Measurements from ENCODE around the gene SLC35F2.
"Not testable (repeated sequence)": the region's sequence is repeated elsewhere in the genome, so short reads cannot be mapped to it uniquely, and the experiment has no call there.

Gene SLC35F2

GRCh38 chr11:107842412-107843100 lies 16.0 kb downstream of the SLC35F2 start:
- DNase-seq (ENCODE audit: low read depth in 2 of 2) = no peak

DNA sequence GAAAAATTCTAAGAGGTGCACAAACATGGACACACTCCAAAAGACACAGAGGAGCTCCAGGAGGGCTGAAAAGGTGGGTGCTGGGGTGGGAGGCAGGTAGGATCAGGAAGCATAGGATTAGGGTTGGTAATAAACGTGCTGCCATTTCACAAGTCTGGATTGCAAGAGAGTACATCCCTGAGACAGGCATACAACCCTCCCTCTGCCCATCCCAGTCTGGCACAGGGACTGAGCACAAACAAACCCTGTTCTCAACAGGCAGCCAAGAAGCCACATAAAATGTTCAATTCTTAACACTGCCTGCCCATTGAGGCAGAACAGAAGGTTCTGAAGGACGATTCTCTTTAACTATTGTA lies 18.5 kb downstream of the SLC35F2 start:
- no peak for DNase-seq (ENCODE audit: low read depth in 2 of 2)

DNA sequence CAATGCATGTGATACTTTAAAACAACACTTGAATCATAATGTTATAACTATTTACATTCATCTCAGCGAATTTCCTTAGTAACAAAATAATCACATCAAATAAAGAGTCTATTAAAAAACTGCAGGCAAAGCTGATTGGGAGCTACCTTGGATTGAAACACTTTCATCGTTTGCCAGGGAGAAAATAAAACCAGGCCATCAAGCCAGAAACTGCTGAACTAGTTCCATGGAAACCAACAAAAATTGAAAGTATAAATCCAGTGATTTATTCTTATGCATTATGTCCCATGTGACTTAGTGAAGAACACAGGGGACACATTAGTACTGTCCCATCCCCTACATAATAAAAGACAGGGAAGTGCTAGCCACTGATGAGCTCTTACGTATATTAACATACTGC lies 21.7 kb downstream of the SLC35F2 start:
- DNase-seq (ENCODE audit: low read depth in 2 of 2) = no peak

- DNase-seq (ENCODE audit: low read depth in 2 of 2) = no peak
Observed at GRCh38 chr11:107834995-107835394, 23.6 kb downstream of the SLC35F2 start.

DNA sequence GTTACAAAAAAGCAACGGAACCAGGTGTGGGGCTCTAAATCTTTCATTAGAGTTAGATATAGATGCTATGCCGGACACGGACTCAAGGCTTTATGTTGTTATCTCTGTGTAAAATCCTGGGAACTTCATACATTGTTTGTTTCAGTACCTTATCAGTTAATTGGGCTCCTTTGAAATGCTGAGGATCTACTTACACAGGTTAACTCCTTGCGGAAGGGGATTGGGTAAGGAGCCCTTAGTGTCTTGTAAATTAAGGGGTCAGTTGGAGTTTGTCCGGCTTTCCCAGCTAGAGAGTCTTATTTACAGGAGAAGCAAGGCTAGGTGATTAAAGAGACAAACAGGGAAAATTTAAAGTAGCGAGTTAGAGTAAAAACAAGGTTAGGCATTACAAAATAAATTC lies 24.7 kb downstream of the SLC35F2 start:
- not testable (repeated sequence) for DNase-seq (ENCODE audit: low read depth in 2 of 2)

DNA sequence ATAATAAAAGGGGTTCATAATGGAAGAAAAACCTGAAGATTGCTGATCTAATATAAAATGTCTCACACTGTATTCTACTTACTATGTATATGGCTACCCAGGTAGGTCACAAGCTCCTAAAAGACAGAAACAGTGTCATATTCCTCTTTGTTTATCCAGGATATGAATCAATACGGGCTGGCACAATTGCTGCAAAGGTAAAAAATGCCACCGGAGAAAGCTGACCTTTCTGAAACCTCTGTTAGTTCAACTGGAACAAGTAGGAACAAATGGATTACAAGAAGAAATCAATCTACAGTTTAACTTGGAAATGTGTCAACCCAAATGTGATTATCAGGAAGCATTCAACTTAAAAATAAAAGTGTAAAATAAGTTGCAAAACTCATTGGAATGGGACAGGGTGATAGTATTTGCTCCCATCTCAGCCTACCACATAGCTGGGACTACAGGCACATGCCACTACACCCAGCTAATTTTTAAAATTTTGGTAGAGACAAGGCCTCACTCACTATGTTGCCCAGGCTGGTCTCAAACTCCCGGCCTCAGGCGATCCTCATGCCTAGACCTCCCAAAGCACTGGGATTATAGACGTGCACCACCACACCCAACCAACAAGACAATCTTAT lies 27.6 kb downstream of the SLC35F2 start:
- DNase-seq (ENCODE audit: low read depth in 2 of 2) = no peak

DNA sequence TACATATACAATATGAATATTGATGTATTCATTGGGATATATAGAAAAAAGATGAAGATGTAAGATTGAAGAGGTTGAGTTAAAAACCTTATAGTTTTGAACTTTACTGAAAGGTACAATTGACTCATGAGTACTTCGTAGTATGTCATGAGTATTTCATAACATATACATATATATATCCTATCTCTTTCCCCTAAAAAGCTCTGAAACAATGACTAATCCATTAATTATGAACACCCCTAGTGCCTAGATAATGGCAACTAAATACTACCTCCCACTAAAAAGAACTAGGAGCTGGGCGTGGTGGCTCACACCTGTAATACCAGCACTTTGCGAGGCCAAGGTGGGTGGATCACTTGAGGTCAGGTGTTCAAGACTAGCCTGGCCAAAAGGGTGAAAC lies 31.5 kb downstream of the SLC35F2 start:
- DNase-seq (ENCODE audit: low read depth in 2 of 2) = no peak

DNA sequence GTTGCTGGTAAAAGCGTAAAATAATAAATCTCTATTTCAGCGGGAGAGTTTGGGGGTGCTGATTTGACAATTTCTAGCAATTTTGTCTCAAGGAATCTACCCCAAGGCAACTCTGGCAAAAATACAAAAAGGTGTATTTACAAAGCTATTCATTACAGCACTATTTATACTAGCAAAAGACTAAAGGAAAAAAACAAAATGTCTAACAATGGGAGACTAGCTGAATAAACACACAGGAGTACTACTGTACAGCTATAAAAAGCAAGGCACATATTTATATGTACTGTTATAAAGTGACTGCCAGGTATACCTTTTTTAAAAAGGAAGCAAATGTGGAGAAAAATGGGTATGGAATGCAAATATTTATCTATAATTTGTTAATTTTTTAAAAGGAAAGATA lies 32.7 kb downstream of the SLC35F2 start:
- DNase-seq (ENCODE audit: low read depth in 2 of 2) = no peak

DNA sequence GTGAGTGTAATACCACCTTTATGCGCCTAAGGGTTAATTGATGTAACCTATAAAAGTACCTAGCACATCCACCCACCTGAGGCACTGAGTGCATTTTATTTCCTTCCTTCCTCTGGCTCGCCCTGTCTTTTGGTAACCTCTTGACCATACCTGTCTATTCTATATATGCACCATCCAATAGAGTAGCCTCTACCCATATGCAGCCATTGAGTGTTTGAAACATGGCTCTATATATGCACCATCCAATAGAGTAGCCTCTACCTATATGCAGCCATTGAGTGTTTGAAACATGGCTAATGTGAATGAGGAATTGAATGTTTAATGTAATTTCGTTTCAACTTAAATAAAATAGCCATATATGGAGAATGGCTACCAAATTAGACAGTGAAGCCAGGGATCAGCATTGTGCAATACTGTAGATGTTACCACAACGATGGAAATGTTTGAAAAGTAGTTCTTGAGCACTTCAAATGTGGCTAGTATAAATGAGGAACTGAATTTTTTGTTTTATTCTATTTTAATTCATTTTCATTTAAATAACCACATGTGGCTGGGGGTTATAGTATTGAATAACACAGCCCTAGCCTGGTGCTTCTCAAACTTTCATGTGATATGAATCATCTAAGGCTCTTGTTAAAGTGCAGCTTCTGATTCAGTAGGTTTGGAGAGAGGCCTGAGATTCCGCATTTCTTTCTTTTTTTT lies 33.8 kb downstream of the SLC35F2 start:
- no peak for DNase-seq (ENCODE audit: low read depth in 2 of 2)

DNA sequence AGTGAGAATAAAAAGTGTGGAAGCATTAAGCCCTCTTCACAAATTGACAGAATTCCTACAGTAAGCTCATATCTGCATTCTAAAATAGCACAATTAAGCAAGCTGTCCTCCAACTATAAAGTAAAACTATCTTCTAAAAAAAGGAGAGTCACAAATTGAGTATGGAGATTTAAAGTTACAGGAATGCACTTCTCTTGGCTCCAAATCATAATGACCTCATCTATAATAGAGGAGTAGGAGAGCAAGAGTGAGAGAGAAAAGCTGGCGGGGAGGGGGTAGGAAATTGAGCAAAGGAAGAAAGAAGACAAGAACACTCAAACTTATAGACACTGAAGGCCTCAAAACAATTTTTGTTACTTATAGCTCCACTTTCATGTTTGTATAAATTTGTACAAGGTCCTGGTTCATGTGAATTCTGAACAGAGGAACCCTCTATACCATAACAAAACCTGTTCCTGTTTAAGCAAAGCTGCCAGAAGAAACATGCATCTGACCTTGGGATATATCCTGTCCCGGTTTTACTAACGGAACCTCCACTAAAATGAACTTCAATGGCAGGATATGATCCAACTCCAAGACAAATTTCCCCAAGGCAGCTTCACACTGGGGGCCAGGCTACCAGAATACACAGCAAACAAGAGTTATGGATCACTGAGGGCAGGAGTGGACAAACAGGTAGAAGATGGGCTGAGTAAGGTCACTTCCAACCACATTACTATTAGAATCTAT lies 37.2 kb downstream of the SLC35F2 start:
- DNase-seq (ENCODE audit: low read depth in 2 of 2) = no peak

DNA sequence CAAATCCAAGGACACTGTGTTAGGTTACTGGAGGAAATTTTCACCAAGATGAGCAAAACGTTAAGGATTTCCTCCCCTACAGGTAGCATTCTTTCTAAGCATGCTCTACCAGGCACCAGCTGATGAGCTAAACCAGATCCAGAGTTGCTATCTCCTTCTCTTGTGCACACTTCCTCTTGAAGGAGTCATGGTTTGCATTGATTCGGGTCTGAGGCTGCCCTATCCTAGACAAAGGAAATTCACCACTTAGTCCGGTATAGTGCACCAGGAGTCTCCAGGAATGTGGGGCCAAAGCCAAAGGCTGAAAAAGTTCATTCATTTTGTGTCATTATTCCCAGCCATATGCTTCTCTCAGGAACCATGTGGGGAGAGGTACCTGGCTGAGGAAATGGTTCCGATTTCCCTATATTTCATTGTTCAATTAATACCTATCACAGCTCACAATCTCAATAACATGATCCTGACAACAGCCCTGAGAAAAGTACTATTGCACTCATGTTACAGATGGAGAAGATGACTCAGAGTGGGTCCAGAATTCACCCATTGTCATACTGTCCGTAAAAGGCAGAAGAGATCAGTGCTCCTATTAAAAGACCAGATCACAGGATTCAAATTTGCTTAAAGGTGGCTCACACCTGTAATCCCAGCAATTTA lies 39.1 kb downstream of the SLC35F2 start:
- no peak for DNase-seq (ENCODE audit: low read depth in 2 of 2)

GRCh38 chr11:107818491-107818890 lies 40.1 kb downstream of the SLC35F2 start:
- DNase-seq (ENCODE audit: low read depth in 2 of 2) = no peak

DNA sequence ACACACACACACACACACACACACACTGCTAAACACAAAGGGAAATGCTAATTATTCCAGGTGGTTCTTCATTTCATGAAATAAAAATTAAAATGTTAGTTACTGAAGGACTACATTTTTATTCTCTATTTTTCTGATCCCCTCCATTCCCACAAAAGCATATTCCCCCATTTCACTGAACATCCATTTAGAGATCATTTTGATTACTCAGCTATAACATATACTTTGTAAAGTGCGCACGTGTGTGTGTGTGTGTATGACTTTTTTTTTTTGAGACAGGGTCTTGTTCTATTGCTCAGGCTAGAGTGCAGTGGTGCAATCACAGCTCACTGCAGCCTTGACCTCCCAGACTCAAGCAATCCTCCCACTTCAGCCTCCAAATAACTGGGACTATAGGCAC lies 42.6 kb downstream of the SLC35F2 start:
- no peak for DNase-seq (ENCODE audit: low read depth in 2 of 2)

- no peak for DNase-seq (ENCODE audit: low read depth in 2 of 2)
Observed at GRCh38 chr11:107810875-107811274, 47.7 kb downstream of the SLC35F2 start.

DNA sequence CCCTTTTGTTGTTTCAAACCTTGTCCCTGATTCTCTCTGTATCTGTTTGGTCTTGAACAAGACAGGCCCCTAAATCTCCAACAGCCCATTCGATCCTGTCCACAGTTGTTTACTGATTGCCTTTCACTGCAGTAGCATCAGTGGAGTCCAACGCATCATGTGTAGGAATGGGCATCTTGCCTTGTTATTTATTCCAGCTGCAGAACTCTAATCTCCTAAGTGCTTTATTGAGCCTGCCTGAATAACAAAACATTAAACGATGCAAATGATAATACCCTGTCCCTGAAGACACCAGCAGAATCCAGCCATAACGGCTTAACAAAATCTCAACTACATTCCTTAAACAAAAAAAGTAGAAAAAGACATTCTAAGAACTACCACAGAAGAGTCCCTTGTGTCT lies 50.1 kb downstream of the SLC35F2 start:
- no peak for DNase-seq (ENCODE audit: low read depth in 2 of 2)

DNA sequence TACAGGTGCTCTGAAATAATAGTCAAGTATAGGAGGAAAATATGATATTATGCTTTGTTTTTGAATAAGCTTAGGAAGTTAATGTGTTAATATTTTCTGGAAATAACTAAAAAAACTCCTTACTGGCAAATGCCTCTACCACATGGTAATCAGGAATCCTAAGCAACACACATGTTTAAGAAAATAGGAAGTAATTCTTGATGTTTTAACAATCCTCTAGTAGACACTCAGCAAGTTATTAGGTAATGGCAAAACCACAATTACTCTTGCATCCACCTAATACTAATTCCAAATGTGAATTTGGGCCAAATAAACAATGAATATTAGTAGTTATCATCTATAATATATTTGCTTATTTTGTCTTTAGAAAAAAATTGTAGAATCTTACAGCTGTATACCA lies 53.6 kb downstream of the SLC35F2 start:
- DNase-seq (ENCODE audit: low read depth in 2 of 2) = no peak

- no peak for DNase-seq (ENCODE audit: low read depth in 2 of 2)
Observed at GRCh38 chr11:107804211-107804610, 54.4 kb downstream of the SLC35F2 start.

- DNase-seq (ENCODE audit: low read depth in 2 of 2) = no peak
Observed at GRCh38 chr11:107801641-107802040, 56.9 kb downstream of the SLC35F2 start.

GRCh38 chr11:107799218-107799859 lies 59.2 kb downstream of the SLC35F2 start:
- DNase-seq (ENCODE audit: low read depth in 2 of 2) = peak; percentile 32 to 48

DNA sequence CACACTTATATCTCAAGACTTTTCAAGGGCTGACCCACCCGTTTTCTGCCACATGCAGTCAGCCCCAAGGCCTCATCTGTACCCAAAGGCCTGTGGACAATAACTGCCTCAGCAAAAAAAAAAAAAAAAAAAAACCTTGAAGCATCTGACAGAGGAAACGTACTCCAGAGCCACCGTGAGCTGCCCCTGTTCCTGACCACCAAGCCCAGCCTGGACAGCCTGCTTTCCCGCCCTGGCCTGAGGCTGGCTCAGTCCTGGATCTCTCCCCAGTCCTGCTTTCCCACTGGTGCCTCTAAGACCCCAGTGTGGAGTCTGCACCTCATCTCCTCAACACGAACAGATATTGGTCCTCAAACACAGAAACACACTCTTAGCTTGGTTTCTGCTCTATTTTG lies 66.5 kb downstream of the SLC35F2 start:
- DNase-seq (ENCODE audit: low read depth in 2 of 2) = no peak

GRCh38 chr11:107791343-107792048 lies 67.1 kb downstream of the SLC35F2 start:
- DNase-seq (ENCODE audit: low read depth in 2 of 2) = no peak

Measured in stimulated activated CD4-positive, alpha-beta T cell treated with anti-CD3 and anti-CD28 coated beads, Interleukin-1b, Interleukin-23, amount 100 ng/mL, for 4 hours (primary cell).